HG03460 (cell line): ENCODE results near the gene CTCFL.

ENCODE experiments used
- ATAC-seq: cut with Tn5 transposase; IDR thresholded peaks from one replicate; pipeline ENCODE4 v1.9.1; 2021; ENCODE audit not compliant: unreplicated experiment

Gene CTCFL

DNA sequence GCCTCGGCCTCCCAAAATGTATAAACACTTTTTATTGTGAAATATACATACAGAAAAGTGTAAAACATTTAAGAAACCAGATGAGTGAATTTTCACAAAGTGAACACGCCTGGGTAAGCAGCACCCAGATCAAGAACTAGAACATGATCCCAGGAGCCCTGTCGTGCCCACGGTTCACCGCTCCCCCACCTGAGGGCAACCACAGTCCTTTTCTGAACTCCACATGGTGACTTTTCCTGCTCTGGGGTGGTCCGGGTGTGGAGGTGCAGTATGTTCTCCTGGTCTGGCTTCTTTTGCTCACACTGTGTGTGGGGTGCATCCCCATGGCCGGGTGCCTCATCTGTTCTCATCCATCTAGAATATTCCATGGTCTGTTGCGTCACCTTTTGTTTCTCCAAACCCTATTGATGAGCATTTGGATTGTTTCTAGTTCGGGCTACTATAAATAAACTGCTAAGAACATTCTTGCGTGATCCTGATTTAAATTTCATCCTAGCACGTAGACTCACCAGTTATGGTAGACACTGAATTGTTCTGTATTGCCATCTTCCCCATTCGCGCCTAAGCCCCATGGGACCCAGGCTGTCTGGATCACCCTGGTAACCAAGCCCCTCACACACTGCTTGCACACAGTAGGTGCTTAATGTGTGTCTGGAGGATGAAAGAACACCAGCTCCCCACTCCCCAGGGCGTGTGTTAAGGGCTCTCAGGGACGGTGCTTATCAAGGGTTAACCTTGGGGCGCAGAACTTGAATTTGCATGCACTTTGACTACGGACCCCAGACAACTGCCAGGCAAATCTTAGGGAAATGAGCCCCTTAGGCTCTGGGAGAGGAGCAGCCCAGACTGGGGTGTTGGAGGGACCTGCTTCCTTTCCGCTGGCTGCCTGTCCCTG, 56.2 kb downstream of the CTCFL start:
- ATAC-seq, result no peak

GRCh38 chr20:57467742-57468141, 57.2 kb downstream of the CTCFL start:
- no peak for ATAC-seq

DNA sequence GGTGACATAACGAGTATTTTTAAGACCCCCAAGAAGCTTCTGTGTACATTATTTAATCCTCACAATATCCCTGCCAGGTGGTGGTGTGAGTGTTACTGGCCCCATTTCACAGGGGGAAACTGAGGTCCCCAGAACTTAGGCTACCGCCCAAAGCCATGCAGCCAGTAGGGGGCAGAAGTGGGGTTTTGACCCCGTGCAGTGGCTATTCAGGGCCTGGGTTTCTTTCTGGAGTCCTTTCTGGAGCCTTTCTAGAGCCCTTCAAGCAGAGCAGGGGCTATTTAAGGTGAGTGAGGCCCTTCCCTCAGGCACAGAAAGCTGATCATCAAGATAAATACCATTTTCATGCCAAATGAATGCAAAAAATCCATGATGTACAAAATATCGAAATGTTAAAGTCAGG, 59.0 kb downstream of the CTCFL start:
- no peak for ATAC-seq

- no peak for ATAC-seq
Measured at GRCh38 chr20:57465486-57465885, 59.5 kb downstream of the CTCFL start.

- no peak for ATAC-seq
Measured at GRCh38 chr20:57464642-57465211, 60.2 kb downstream of the CTCFL start.

DNA sequence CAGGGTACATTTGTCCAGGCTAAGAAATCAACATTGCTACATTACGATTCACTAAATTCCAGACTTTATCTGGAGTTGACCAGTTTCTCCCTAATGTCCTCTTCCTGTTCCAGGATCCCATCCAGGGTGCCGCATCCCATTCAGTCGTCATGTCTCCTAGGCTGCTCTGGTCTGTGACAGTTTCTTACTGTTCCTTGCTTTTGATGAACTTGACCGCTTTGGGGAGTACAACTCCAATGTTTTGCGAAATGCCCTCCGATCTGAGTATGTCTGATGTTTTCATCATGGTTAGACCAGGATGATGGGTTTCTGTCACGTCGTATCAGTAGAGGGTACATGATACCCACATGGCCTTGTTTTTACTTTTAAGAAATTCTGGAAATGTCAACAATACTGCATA, 62.2 kb downstream of the CTCFL start:
- ATAC-seq, result no peak

- no peak for ATAC-seq
Measured at GRCh38 chr20:57461726-57462125, 63.2 kb downstream of the CTCFL start.

- no peak for ATAC-seq
Measured at GRCh38 chr20:57460781-57461465, 64.0 kb downstream of the CTCFL start.

DNA sequence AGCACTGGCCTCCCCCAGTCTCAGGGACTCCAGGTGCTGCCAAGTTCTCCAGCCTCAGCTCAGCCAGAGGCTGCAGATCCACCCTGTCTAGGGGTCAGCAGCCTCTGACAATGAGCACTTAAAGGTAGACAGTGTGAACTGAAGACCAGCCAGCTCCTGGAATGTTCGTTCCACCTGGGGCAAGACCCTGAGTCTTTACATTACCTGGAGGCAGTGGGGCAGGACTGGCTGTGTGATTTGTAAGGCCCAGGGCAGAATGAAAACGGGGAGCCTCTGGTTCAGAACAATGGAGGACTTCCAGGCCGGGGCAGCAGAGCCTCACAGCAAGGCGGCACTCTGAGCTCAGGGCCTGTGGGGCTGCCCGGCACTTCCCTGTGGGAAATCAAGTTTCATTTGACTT, 65.0 kb downstream of the CTCFL start:
- ATAC-seq, result no peak

DNA sequence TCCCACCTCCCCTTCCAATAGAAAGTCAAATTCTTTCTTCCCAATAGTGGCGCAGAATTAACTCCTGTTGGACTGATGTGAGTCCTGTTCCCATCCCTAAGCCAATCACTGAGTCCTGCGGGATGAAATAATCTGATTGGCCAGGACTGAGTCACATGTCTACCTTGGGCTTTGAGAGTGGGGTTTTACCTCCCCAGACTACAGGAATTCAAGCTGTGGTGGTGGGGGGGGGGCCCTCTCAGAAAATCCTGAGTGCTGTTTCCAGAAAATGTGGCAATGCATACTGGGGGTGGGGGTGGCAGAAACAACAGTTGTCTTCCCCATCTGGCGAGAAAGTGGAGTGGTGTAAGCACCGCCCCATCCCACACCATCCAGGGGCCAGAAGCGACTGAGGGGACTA, 65.7 kb downstream of the CTCFL start:
- no peak for ATAC-seq

GRCh38 chr20:57458400-57459160, 66.4 kb downstream of the CTCFL start:
- ATAC-seq, result no peak

DNA sequence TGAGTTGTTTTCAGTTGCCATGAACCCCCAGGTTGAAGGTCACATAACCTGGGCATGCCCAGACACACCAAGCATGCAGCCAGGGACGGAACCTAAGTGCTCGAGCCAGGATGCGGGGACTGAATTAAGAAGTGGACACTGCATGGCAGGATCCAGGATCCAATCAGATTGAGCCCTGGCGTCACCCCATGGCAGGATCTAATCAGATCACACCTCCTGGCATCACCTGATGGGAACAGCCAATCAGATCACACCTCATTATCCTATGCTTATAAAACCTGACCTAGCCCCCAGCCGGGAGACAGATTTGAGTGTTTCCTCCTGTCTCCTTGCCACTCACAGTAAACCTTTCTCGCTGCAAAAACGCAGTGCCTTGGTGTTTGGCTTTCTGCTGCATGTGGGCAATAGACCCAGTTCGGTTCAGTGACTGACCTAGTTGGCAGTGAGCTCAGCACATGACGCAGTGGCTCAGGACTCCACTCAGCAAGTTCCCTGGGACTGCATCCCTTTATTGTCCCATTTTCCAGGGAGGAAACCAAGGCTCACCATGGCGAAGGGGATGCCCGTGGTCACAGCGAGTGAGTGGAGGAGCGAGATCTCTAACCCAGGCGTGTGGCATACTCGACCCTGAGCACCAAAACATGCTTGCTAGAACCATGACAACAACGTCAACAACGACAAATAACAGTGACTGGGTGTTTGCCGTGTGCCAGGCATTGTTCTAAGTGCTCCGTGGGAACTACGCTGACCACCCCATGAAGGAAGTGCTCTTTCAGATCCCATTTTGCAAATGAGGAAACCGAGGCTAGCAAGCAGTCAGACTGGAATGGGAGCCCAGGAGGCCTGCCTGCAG, 67.5 kb downstream of the CTCFL start:
- no peak for ATAC-seq

DNA sequence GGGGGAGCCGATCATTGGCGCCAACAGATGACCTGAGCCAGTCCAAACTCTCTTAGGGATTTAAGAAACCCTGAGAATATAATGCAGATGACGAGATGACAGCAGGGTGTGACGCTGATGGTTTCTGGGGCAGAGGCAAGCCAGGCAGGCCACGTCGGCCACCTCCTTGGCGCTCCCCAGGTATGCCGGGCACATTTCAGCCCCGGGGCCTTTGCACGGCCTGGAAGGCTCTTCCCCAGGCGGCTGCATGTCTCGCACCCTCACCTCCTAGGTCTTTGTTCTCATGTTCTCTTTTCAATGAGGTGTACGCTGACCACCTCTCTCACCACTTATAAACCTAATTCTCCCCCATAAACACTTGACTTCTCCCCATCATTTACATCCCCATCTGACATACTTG, 68.8 kb downstream of the CTCFL start:
- no peak for ATAC-seq

DNA sequence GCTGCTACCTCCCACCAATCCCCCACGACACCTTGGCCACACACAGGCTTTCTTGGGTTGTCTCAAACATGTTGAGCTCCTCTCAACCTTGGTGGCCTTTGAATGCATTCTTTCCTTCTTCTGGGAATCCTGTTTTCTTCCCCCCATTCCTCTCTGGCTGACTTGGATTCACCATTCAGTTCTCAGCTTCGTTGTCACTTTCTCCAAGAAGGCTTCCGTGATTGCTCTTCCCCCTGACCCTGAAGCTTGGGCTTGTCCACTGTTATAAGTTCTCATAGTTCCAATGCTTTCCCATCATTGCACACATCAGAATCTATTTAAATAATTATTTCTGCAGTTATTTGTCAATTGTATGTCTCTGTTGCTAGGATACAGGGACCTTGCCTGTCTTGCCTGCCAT, 69.6 kb downstream of the CTCFL start:
- ATAC-seq, result no peak

GRCh38 chr20:57451795-57452661, 72.9 kb downstream of the CTCFL start:
- no peak for ATAC-seq

GRCh38 chr20:57451431-57451794, 73.5 kb downstream of the CTCFL start:
- ATAC-seq, result no peak

DNA sequence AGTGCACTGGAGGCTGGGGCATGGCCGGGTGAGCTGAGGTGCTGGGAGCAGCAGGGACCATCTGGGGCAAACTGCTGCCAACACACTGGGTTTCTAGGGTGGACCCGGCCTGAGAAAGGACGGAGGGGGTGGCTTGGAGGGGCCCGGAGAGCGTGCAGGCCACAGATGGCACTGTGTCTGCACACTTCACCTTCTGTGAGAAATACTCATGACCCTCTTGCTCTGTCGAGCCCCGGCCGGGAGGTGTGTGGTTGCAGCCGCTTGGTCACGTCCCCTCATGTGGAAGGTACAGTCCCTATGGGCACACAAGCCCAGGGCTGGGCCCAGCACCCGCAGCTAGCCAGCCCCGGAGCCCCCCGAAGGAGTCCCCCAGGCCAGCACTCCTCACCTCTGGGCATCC, 74.0 kb downstream of the CTCFL start:
- peak; percentile 29 for ATAC-seq

GRCh38 chr20:57450419-57450818, 74.5 kb downstream of the CTCFL start:
- ATAC-seq, result peak; percentile 84
